ENCODE data around the gene CCDC28B. TPM values are rescaled to one million over a fixed set of nuclear protein-coding genes. Genes with fewer than 3 reads are reported as not detected.

Gene CCDC28B
- polyA plus RNA-seq, 3 donors, result 17.8 to 30.2 (median 27.4) TPM

DNA sequence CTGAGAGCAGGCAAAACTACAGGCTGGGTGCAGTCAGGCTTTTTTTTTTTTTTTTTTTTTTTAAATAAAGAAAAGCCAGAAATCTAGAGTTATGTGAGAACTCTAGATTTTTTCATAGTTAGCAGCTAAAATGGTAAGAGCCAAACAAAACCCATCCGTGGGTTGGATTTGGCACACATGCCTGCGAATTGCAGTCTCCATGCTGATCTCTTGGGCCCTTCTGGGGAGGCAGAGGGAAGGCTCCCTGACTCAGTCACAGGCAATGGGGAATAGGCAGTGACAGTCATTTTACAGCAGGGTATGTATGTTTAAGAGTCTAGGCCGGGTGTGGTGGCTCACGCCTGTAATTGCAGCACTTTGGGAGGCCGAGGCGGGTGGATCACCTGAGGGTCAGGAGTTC, 18.3 kb upstream of the CCDC28B start:
- DNase-seq (ENCODE audit: extremely low read depth in 1 of 11, low read depth in 9 of 11, low spot score in 4 of 11), result no peak

DNA sequence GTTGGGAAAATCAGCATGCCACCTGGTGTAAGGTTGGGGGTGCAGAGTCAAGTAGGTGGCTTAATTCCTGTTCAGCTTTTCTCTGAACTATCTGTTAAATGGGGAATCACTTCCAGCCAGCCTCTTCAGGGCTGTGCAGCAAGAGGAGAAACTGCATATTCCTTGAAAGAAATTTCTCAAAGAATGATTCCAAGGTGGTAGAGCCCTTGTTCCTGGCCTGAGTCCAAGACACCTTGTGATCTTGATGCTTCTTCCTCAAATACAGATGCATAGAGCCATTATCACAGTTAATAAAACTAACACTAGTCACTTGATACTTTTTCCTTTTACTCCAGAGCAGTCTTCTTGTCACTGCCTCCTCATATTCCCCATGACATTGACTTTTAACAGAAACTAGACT, 15.7 kb upstream of the CCDC28B start:
- DNase-seq (ENCODE audit: extremely low read depth in 1 of 11, low read depth in 9 of 11, low spot score in 4 of 11), result no peak

DNA sequence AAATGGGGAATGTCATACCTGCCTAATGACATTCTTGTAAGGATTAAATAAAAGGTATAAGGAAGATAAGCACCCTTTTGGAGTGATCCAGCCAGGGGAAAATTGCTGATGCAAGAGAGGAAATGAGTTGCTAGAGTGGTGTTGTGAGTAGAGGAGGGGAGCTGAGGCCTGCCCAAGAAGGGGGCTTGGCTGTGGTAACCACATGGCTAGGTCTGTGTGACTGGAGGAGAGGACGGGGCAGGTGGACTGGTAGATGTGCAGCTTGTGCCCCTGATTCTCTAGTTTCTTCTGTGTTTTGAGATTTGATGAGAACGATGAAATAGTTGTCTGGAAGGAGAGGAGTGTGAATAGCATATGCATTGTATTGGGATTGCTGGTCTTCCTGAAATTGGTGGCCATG, 14.3 kb upstream of the CCDC28B start:
- DNase-seq (ENCODE audit: extremely low read depth in 1 of 11, low read depth in 9 of 11, low spot score in 4 of 11), result no peak

DNA sequence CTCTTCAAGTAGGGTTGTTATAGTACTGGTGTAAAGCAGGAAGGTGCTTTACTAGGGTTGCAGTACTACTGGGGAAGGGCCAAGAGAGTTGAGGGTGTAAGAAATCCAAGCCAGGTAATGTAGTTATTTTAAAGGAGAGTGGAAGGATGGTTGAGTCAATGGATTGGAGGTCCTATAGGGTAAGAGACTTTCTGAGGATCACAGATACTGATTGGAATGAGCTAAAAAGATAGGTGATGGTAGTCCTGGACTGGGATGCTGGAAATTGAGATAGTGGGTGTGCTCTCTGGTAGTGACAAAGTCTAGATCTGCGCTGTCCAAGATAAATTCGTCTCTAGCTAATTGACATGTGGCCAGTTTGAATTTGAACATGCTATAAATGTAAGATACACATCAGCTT, 13.9 kb upstream of the CCDC28B start:
- no peak for DNase-seq (ENCODE audit: extremely low read depth in 1 of 11, low read depth in 9 of 11, low spot score in 4 of 11)

DNA sequence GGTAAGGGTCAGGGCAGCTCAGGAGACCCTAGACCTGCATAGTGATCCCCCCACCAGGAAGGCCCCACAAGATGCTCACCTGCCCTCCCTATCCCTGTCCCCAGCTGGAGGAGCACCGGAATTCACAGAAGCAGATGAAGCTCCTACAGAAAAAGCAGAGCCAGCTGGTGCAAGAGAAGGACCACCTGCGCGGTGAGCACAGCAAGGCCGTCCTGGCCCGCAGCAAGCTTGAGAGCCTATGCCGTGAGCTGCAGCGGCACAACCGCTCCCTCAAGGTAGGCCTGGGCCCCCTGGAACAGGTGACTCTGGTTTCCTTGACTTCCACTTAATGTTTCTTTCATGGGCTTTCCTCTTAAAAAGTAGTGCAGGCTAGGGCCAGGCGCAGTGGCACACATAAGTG, 12.5 kb upstream of the CCDC28B start:
- no peak for DNase-seq (ENCODE audit: extremely low read depth in 1 of 11, low read depth in 9 of 11, low spot score in 4 of 11)

DNA sequence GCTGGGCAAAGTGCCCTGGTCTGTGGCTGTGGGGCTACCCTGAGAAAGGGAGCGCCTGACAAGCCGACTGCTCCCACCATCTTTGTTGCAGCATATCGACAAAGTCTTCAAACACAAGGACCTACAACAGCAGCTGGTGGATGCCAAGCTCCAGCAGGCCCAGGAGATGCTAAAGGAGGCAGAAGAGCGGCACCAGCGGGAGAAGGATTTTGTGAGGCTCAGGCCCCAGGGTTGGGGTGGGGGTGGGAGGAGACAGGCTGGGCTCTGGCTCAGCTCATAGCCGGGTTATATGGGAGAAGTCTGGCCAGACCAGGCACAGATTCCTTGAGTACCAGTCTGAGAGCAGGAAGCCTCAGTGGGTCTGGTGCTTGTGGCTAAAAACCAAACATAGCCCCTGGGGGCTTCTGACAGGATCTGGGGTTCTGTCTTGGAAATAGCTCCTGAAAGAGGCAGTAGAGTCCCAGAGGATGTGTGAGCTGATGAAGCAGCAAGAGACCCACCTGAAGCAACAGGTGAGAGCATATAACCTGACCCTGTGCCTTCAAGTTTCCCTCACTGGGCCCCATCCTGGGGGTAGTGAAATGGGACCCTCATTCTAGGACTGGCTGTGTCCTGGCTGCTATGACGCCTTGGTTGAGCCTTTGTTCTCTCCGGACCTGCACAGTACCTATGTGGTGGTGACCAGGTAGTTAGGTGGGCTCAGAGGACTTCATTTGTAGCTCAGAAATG, 8.0 kb upstream of the CCDC28B start:
- DNase-seq (ENCODE audit: extremely low read depth in 1 of 11, low read depth in 9 of 11, low spot score in 4 of 11), result no peak

DNA sequence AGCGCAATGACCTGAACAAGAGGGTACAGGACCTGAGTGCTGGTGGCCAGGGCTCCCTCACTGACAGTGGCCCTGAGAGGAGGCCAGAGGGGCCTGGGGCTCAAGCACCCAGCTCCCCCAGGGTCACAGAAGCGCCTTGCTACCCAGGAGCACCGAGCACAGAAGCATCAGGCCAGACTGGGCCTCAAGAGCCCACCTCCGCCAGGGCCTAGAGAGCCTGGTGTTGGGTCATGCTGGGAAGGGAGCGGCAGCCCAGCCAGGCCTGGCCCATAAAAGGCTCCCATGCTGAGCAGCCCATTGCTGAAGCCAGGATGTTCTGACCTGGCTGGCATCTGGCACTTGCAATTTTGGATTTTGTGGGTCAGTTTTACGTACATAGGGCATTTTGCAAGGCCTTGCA, 5.4 kb upstream of the CCDC28B start:
- no peak for DNase-seq (ENCODE audit: extremely low read depth in 1 of 11, low read depth in 9 of 11, low spot score in 4 of 11)

DNA sequence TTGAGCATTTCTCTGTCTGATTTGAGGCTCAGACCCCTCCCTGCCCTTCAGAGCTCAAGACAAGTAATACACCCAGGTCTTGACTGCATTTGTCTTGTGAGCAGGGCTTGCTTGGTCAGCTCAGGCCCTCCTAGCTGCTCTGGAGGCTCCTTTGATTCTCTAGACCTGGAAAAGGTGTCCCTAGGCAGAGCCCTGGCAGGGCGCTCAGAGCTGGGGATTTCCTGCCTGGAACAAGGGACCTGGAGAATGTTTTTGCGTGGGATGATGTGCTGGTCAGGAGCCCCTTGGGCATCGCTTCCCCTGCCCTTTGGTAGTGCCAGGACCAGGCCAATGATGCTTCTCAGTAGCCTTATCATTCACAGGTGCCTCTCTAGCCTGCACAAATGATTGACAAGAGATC, 4.9 kb upstream of the CCDC28B start:
- no peak for DNase-seq (ENCODE audit: extremely low read depth in 1 of 11, low read depth in 9 of 11, low spot score in 4 of 11)

DNA sequence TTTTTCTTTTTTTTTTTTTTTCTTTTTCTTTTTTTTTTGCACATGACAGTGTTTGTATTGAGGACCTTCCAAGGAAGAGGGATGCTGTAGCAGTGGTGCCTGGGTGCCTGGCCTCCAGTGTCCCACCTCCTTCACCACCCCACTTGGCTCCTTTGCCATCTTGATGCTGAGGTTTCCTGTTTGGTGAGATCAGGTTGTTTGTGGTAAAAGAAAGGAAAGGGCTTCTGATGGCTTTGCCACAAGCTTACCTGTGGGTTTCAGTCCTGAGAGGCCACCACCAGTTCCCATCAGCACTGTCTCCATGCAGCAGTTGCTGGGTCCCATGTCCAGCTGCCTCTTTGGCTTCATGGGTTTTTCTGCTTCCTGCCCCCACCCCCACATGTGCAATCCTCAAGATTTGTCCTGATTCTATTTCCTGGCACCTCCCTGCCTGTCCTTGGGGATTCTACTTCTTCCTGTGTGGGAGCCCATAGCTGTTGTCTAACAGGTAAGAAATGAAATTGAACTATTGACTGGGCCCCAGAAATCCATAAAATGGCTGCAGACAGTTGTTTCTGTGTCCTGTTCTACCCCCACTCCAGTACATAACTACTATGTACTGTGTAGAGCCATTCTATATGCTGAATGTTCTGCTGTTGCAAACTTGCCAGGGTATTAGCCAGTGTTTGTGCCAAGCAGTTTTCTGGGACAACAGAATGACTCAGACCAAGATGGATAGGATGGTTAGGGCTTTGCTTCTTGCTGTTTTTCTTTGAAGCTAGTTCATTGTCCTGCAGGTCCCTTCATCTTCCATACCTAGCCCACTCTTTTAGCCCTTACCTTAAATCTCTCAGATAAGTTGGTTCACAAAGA, 4.2 kb upstream of the CCDC28B start:
- no peak for DNase-seq (ENCODE audit: extremely low read depth in 1 of 11, low read depth in 9 of 11, low spot score in 4 of 11)

DNA sequence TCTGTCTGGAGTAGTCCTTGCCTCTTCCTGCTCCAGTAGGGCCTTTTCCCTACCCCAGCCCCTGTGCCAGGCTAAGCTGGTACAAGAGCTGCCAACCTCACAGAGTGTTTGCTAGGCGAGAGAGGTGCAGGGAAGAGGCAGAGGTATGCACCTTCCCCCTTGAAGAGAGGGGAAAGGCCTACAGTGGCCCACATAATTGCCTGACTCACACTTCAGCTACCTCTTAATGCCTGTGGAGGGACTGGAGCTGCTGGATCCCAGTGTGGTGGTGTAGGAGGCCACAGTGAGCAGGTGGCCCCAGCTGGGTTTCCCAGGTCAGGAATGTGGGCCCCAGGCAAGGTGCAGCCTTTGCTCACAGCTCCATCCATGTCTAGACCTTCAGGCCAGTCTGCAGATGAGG, 3.3 kb upstream of the CCDC28B start:
- no peak for DNase-seq (ENCODE audit: extremely low read depth in 1 of 11, low read depth in 9 of 11, low spot score in 4 of 11)

DNA sequence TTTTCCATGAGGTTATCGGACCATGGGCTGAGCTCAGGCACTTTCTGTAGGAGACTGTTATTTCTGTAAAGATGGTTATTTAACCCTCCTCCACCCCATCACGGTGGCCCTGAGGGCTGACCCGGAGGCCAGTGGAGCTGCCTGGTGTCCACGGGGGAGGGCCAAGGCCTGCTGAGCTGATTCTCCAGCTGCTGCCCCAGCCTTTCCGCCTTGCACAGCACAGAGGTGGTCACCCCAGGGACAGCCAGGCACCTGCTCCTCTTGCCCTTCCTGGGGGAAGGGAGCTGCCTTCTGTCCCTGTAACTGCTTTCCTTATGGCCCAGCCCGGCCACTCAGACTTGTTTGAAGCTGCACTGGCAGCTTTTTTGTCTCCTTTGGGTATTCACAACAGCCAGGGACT, 2.6 kb upstream of the CCDC28B start:
- no peak for DNase-seq (ENCODE audit: extremely low read depth in 1 of 11, low read depth in 9 of 11, low spot score in 4 of 11)

DNA sequence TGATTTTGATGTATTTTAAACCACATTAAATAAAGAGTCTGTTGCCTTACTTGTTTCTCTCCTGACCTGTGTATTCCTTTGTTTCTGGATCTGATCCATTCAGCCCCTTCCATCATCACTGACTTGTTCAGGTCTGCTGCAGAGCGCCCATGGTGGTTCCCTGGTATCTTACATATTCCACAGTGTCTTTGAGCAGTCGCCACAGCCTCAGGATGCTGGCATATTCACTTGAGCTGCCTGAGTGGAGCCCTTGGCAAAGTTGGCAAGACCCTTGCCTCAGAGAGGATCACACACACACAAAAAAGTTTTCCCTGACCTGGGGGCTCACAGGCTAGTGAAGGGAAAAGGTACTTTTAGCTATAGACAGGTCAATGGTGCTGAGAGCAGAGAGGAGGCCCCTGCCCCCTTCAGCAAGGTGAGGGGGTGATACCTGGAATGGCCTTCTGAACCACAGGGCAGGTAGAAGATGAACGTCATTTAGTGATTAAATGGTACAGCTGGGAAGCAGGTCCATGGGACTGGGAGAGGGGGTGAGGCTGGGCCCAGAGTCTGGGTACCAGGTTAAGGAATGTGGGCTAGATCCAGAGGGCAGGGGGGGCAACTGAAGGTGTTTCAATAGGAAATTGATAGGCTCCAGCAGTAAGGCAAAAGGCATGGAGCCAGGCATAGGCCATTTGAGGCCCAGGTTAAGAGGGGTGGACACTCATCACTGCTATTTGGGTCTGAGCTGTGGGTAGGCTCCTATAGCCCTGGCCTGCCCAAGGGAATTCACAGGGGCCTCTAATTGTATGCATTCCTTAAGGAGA, 2.0 kb upstream of the CCDC28B start:
- DNase-seq (ENCODE audit: extremely low read depth in 1 of 11, low read depth in 9 of 11, low spot score in 4 of 11), result no peak

DNA sequence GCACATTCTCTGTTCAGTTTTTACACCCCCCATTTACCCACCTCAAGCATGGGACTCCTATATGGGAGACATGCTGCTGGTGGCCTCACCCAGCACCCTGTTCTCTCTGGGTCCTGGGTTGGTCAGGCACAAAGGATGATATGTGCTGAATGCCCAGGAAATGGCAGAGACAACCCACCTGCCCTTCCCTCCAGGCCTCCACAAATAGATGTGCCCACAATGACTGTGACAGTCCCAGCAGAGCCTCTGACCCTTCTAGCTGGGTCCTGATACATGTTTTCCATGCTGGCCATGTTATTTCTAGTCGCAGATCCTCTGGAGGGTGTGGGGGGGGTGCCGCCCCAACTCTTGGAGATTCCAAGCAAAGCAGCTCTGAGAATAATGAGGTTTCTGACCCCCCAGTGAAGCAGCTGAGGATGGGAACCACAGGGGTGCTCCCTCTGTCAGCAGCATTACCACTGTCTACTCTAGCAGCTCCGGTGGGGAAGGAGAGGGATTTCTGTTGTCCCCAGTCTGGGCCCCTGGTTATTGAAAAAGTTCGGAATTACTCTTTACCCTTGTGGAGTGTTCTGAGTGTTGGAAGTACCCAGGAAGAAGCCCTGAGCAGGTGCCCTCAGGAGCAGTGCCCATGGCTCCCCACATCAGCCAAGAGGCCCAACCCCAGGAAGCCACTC, 1.2 kb upstream of the CCDC28B start:
- no peak for DNase-seq (ENCODE audit: extremely low read depth in 1 of 11, low read depth in 9 of 11, low spot score in 4 of 11)

DNA sequence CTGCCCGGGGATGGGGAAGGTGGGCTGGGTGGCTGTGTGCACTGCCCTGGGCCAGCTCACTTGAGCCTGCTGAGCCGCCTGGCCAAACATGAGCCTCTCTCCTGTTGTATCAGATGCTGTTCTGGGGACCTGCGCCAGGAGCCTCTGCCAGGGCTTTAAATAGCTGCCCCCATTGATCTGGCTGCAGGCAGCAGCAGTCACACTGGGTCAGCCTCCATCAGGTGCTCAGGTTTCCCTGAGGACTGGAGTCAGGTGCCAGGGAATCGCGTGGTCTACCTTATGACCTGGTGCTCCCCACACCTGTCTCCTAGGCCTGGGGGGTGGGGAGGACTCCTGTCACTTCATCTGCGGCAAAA, 700 bp upstream of the CCDC28B start:
- DNase-seq (ENCODE audit: extremely low read depth in 1 of 11, low read depth in 9 of 11, low spot score in 4 of 11), result no peak

DNA sequence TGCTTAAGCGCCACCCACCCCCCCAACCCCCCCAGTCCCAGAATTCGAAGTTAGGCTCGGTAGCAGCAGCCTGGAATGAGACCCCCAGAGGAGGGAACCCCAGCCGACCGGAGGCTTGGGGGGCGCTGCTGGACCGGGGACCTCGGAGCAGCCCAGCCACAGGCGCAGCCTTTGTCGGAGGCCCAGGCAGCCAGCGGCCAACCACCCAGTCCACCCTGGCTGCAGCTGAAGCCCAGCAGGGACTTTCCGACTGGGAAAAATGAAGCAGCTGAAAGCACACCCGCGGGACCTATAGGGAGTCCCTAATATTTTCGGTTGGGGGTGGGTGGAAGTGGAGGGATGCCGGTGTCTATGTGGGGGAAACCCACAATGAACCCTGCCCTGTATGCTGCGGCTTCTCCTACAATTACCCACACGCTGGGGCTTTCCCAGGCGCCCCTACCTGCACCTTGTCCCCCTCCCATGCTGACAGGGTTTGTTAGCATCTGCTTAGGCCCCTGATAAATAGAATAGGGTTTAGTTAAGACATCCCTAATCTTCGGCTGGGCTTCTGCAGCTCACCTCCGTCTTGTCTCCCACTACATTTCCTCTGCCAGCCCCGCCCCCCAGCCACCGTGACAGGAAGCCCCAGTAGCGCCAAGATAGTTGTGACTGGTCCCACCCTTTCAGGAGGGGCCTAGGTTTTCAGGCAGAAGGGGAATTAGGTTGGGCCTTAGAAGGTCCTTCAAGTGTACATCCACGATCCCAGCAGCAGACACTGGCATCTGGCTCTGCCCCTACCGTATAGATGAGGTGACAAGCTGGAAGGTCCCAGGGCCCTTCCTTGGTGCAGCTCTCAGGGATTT, 838 bp downstream of the CCDC28B start:
- DNase-seq (ENCODE audit: extremely low read depth in 1 of 11, low read depth in 9 of 11, low spot score in 4 of 11), result peak in 1 of 11 donors; percentile 56

DNA sequence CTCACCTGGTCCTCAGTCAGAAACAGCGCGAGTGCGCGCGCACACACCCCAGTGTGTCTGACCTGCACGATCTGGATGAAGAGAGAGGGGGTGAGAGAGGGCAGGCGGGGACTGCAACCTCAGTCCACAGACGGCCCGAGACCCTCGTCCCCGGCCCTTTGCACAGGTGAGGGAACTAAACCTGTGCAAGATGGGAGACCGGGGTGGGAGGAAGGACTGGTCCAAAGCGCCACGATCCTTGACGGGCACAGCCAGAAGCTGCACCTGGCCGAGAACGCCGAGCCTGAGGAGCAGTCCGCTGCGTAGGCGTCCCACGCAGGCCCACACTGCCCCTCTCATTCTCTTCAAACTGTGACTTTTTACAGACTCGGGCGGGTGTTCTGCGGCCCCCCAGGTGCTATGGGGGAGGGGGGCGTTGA, 4.6 kb downstream of the CCDC28B start:
- no peak for DNase-seq (ENCODE audit: extremely low read depth in 1 of 11, low read depth in 9 of 11, low spot score in 4 of 11)

DNA sequence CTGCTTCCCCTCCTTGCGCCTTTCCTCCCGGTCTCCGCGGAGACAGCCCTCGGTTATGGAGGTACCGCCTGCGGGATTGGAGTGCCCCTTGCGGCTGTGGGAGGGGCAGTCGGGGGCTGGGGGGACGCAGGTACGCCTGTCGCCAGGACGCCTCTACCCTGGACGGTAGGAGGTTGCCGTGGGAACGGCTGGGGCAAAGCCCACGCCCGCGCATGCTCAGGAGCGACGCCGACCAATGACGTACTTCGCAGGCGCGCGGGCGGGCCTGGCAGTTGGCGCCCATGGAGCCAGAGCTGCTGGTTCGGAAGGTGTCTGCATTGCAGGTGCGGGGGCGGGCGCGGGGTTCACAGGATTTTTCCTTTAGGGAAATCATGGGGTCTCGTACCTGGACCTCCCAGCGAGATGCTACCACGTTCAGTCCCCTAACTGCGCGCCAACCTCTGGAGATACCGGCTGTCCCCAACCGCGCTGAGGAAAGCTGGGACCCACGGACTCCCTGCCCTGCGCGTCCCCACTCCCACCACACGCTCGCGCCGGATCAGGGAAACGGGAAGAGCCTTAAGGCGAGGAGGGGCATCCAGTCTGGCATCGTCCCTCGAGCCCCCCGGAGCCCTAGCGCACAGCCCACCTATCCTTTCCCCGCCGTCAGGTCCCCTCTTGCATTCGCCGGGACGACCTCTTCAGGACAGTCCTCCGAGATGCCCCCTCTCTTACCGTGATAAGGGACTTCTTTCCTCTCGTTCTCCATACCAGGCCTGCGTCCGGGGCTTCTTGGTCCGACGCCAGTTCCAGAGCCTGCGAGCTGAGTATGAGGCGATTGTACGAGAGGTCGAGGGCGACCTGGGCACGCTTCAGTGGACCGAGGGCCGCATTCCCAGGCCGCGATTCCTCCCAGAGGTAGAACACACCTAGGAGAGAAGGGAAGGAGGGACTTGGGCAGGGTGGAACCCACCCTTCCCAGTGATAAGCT, 5.3 kb downstream of the CCDC28B start, which contains the start of gene IQCC:
Gene IQCC, plus strand, starts transcription at position 271 of the 970 bp plus-strand sequence. Its CDS starts 11 bp downstream, at position 282.
- DNase-seq (ENCODE audit: extremely low read depth in 1 of 11, low read depth in 9 of 11, low spot score in 4 of 11), result peak in 10 of 11 donors; percentile 76 to 92 (median 86)

All from renal cortex interstitium (tissue), 11 donors.